ENCODE measurements around the gene SF1.

The SF1 gene

GRCh38 chr11:64802370-64803157 lies 24.2 kb upstream of the SF1 start:
- Histone ChIP-seq H3K27me3 (ENCODE audit: insufficient read depth, poor library complexity, severe bottlenecking) (no peaks in the 10 kb centered on the region), H3K27ac (replicated peaks) (peak overlapping the region; percentile 85), H3K4me3 (replicated peaks; ENCODE audit: insufficient read depth, low read length) (peak overlapping the region; percentile 76)
- TF ChIP-seq CTCF (IDR thresholded peaks at IDR 0.05; ENCODE audit: insufficient read depth, low read length) (no peak), POLR2AphosphoS5 (IDR thresholded peaks at IDR 0.05; ENCODE audit: low read depth) (peak; percentile 11; the same call in 1 of the 2 replicates)
- DNase-seq (ENCODE audit: low read depth in 1 of 2, low spot score in 1 of 2), result peak; percentile 29 to 51

GRCh38 chr11:64801561-64802369 lies 23.4 kb upstream of the SF1 start:
- peak in 1 of 2 experiments; percentile 46 for DNase-seq (ENCODE audit: low read depth in 1 of 2, low spot score in 1 of 2)
- H3K4me3 ChIP-seq (replicated peaks; ENCODE audit: insufficient read depth, low read length), result peak overlapping the region; percentile 76
- no peak for TF ChIP-seq POLR2AphosphoS5 (IDR thresholded peaks at IDR 0.05; ENCODE audit: low read depth)
- TF ChIP-seq CTCF (IDR thresholded peaks at IDR 0.05; ENCODE audit: insufficient read depth, low read length), result no peak
- 0 out of 2 replicates have a peak, but pooled peaks have one; percentile 29 for TF ChIP-seq GABPA (IDR thresholded peaks at IDR 0.05; ENCODE audit: low read depth)
- peak; percentile 76 for TF ChIP-seq SPI1 (IDR thresholded peaks at IDR 0.05; ENCODE audit: borderline replicate concordance, low read depth)
- TF ChIP-seq REST (IDR thresholded peaks at IDR 0.05; ENCODE audit: insufficient replicate concordance, low read depth), result no peak
- H3K27me3 ChIP-seq (ENCODE audit: insufficient read depth, poor library complexity, severe bottlenecking), result no peaks in the 10 kb centered on the region
- peak overlapping the region; percentile 85 for H3K27ac ChIP-seq (replicated peaks)

- DNase-seq (ENCODE audit: low read depth in 1 of 2, low spot score in 1 of 2), result no peak
- peak overlapping the region; percentile 85 for H3K27ac ChIP-seq (replicated peaks)
- no peaks in the 10 kb centered on the region for H3K27me3 ChIP-seq (ENCODE audit: insufficient read depth, poor library complexity, severe bottlenecking)
- TF ChIP-seq CTCF (IDR thresholded peaks at IDR 0.05; ENCODE audit: insufficient read depth, low read length) (no peak), REST (IDR thresholded peaks at IDR 0.05; ENCODE audit: insufficient replicate concordance, low read depth) (no peak), GABPA (IDR thresholded peaks at IDR 0.05; ENCODE audit: low read depth) (no peak), POLR2AphosphoS5 (IDR thresholded peaks at IDR 0.05; ENCODE audit: low read depth) (no peak), SPI1 (IDR thresholded peaks at IDR 0.05; ENCODE audit: borderline replicate concordance, low read depth) (no peak)
- H3K4me3 ChIP-seq (replicated peaks; ENCODE audit: insufficient read depth, low read length), result no peak overlapping the region
These were observed 22.8 kb upstream of the SF1 start for GRCh38 chr11:64801158-64801464.

All from HL-60 (cell line).